PC-9 (cell line): ENCODE results near the gene CDH13. TPM values are rescaled to one million over a fixed set of nuclear protein-coding genes. Genes with fewer than 3 reads are reported as not detected.

Source experiments
- BruUV-seq: library from RNA; stranded (reverse); fragments of 400-500 nt; replicated peaks from 2 replicates; lab custom pipeline; 2021; lab: Mats Ljungman, UMichigan
- CTCF ChIA-PET: fragments of 300-600 bp; sonication (Branson Sonifier 250); formaldehyde crosslinking; loops from one replicate; lab custom pipeline; 2022; ENCODE audit warnings: antibody characterized with exemption; lab: Charles Lee
- POLR2A ChIA-PET: fragments of 300-600 bp; sonication (Branson Sonifier 250); formaldehyde crosslinking; loops from one replicate; lab custom pipeline; 2022; ENCODE audit warnings: antibody characterized with exemption; ENCODE audit not compliant: unreplicated experiment; lab: Charles Lee
- DNase-seq, 2 experiments: peaks; one replicate each; pipeline versions ENCODE4 v3.0.0 to v3.0.0-alpha.2; 2015 to 2022; ENCODE audit warnings: mixed read lengths in 1 of 2
- H2AFZ ChIP-seq: fragments of 200-600 bp; sonication (generic); 2 replicates; pipeline ENCODE4 v1.8.1; 2017; ENCODE audit warnings: antibody characterized with exemption
- H3F3A ChIP-seq: fragments of 200-600 bp; sonication (generic); 2 replicates; pipeline ENCODE4 v1.8.1; 2017; ENCODE audit warnings: antibody characterized with exemption, mild to moderate bottlenecking, low read depth; ENCODE audit not compliant: insufficient read depth
- H3K27ac ChIP-seq: fragments of 200-600 bp; sonication (generic); 2 replicates; pipeline ENCODE4 v1.6.1; 2016; ENCODE audit warnings: mixed run types
- H3K27me3 ChIP-seq: fragments of 200-600 bp; sonication (generic); 2 replicates; pipeline ENCODE4 v1.6.1; 2016; ENCODE audit warnings: low read depth, mixed run types; ENCODE audit not compliant: insufficient read depth
- H3K36me3 ChIP-seq: fragments of 200-600 bp; sonication (generic); 2 replicates; pipeline ENCODE4 v1.6.1; 2016; ENCODE audit warnings: low read depth, mixed run types
- H3K4me1 ChIP-seq: fragments of 200-600 bp; sonication (generic); replicated peaks from 2 replicates; pipeline ENCODE4 v1.6.1; 2016; ENCODE audit warnings: mixed run types; ENCODE audit not compliant: insufficient read depth
- H3K4me2 ChIP-seq: fragments of 200-600 bp; sonication (generic); 2 replicates; pipeline ENCODE4 v1.6.1; 2017; ENCODE audit warnings: mixed run types
- H3K4me3 ChIP-seq: fragments of 200-600 bp; sonication (generic); 2 replicates; pipeline ENCODE4 v1.6.1; 2016; ENCODE audit warnings: mixed run types
- H3K79me2 ChIP-seq: fragments of 200-600 bp; sonication (generic); 2 replicates; pipeline ENCODE4 v1.6.1; 2017; ENCODE audit warnings: low read depth, mixed run types
- H3K9me2 ChIP-seq: fragments of 200-600 bp; sonication (generic); 2 replicates; pipeline ENCODE4 v1.8.1; 2017; ENCODE audit warnings: mild to moderate bottlenecking; ENCODE audit not compliant: insufficient read depth
- H3K9me3 ChIP-seq: fragments of 200-600 bp; sonication (generic); 2 replicates; pipeline ENCODE4 v1.8.1; 2016; ENCODE audit warnings: low read depth; ENCODE audit not compliant: insufficient read depth
- H4K20me1 ChIP-seq: fragments of 200-600 bp; sonication (generic); 2 replicates; pipeline ENCODE4 v1.8.1; 2017; ENCODE audit not compliant: insufficient read depth
- EZH2 ChIP-seq: fragments of 200-600 bp; sonication (generic); IDR thresholded peaks from 2 replicates; pipeline ENCODE4 v1.8.0; 2017; ENCODE audit warnings: antibody characterized with exemption, low read depth
- intact Hi-C: fragments of 100-400 bp; cut with micrococcal nuclease; formaldehyde crosslinking; loops from one replicate; pipeline ENCODE4 v1.10.0; 2022; ENCODE audit not compliant: unreplicated experiment
- total RNA-seq: library from RNA; stranded (reverse); gene quantifications from 2 replicates; pipeline ENCODE4 v1.2.3, GENCODE V29; 2021
- TF ChIP-seq, protein P1 (sequence below): fragments of 200-600 bp; sonication (generic); conservative IDR thresholded peaks from 2 replicates; pipeline ENCODE4 v1.6.1; 2017; ENCODE audit warnings: mixed run types, antibody characterized with exemption, mild to moderate bottlenecking, moderate library complexity

CDH13 gene
- total RNA-seq, 1 experiment from 2014 or later: 0.24 TPM

DNA sequence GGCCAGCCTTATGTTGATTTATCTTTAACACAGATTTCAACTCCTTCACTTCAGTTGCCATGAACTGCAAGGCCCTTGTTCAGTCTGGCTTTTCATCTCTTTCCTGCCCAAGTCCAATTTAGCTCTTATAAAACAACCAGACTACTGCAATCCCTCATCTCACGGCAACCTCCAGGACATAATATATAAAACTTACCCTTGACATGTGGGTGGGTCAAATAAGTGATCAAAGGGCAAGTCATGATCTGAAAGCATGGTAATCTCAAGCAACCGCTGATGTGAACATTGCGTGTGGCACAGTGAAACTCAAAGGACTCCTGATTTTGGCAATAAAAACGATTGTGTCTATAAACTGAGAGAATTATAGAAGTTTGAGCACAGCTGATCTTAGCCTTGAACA, 364.6 kb downstream of the CDH13 start:
- intact Hi-C loops: no loop called here
- Histone ChIP-seq H3K4me2 (no peak overlapping the region), H4K20me1 (no peaks in the 10 kb centered on the region), H3K4me3 (no peak overlapping the region), H3K4me1 (no peaks in the 10 kb centered on the region), H3K9me2 (no peaks in the 10 kb centered on the region), H2AFZ (no peak overlapping the region), H3F3A (no peaks in the 10 kb centered on the region), H3K27me3 (no peaks in the 10 kb centered on the region), H3K27ac (no peak overlapping the region), H3K9me3 (no peaks in the 10 kb centered on the region), H3K36me3 (no peaks in the 10 kb centered on the region), H3K79me2 (no peaks in the 10 kb centered on the region)
- BruUV-seq: no TSS peak
- POLR2A ChIA-PET: no interaction called here
- no peak for DNase-seq
- CTCF ChIA-PET: no interaction called here
- no peak for TF ChIP-seq EZH2
- TF ChIP-seq, protein P1, sequence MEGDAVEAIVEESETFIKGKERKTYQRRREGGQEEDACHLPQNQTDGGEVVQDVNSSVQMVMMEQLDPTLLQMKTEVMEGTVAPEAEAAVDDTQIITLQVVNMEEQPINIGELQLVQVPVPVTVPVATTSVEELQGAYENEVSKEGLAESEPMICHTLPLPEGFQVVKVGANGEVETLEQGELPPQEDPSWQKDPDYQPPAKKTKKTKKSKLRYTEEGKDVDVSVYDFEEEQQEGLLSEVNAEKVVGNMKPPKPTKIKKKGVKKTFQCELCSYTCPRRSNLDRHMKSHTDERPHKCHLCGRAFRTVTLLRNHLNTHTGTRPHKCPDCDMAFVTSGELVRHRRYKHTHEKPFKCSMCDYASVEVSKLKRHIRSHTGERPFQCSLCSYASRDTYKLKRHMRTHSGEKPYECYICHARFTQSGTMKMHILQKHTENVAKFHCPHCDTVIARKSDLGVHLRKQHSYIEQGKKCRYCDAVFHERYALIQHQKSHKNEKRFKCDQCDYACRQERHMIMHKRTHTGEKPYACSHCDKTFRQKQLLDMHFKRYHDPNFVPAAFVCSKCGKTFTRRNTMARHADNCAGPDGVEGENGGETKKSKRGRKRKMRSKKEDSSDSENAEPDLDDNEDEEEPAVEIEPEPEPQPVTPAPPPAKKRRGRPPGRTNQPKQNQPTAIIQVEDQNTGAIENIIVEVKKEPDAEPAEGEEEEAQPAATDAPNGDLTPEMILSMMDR: no peak

DNA sequence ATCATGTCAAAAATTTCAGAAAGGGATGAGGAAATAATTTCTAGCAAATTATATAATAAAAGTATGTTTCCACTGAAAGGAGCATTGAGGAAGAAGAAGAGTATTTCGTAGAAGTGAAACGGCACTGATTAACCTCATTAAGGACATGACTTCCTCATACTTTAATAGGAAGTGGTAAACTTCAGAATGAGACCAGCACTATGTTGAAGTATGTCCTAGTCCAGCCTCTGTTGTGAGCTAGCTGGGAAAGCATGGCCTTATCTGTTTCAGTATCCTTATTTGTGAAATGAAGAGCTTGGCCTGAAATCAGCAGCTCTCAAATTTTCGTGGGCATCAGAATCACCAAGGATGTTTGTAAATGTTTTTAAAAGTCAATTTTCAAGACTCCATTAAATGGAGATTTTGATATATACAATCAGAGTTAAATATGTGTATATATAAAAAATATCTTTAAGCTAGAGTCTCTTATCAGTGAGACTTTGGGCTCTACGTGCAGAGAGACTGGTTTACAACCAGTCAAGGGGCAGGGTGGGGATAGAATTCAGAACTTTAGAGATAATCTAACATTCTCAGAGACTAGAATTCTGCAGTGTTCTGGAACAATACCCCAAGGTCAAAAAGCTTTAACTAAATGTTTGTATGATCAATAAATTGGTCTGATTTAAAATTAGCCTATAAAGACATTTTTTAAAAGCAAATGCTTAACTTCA, 365.4 kb downstream of the CDH13 start:
- no TSS peak for BruUV-seq
- no peaks in the 10 kb centered on the region for H3F3A ChIP-seq
- DNase-seq: no peak
- ChIA-PET POLR2A (no interaction called here), CTCF (no interaction called here)
- H3K27ac ChIP-seq: no peak overlapping the region
- intact Hi-C loops: no loop called here
- H3K4me2 ChIP-seq: no peak overlapping the region
- no peaks in the 10 kb centered on the region for H3K27me3 ChIP-seq
- no peaks in the 10 kb centered on the region for H3K36me3 ChIP-seq
- no peaks in the 10 kb centered on the region for H3K4me1 ChIP-seq
- H3K4me3 ChIP-seq: no peak overlapping the region
- H3K9me3 ChIP-seq: no peaks in the 10 kb centered on the region
- TF ChIP-seq, protein P1: no peak
- TF ChIP-seq EZH2: no peak
- H3K79me2 ChIP-seq: no peaks in the 10 kb centered on the region
- no peaks in the 10 kb centered on the region for H4K20me1 ChIP-seq
- no peaks in the 10 kb centered on the region for H3K9me2 ChIP-seq
- H2AFZ ChIP-seq: no peak overlapping the region

DNA sequence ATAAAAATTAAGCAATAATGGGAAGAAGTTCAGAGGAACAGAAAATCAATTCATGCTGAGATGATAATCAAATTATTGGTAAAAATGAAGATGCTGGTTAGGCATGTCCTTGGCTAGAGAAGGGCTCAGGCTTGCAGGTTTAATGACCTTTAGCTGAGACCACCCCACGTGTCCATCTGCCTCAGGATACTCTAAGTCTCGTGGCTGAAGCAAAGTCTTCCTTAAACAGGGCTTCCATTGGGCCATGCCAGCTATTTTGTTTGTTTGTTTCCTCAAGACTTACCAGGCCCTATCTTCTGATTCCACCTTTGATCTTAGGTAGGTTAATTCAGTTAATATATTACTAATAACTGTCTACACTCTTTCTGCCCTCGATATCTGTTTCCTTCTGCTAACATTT, 366.0 kb downstream of the CDH13 start:
- H3K79me2 ChIP-seq: no peaks in the 10 kb centered on the region
- no peaks in the 10 kb centered on the region for H4K20me1 ChIP-seq
- no peaks in the 10 kb centered on the region for H3K4me1 ChIP-seq
- H3K27me3 ChIP-seq: no peaks in the 10 kb centered on the region
- no peaks in the 10 kb centered on the region for H3F3A ChIP-seq
- CTCF ChIA-PET: no interaction called here
- no peak for TF ChIP-seq EZH2
- TF ChIP-seq, protein P1: no peak
- no peaks in the 10 kb centered on the region for H3K9me2 ChIP-seq
- H3K4me2 ChIP-seq: no peak overlapping the region
- DNase-seq: no peak
- no peak overlapping the region for H3K27ac ChIP-seq
- intact Hi-C loops: no loop called here
- no peak overlapping the region for H3K4me3 ChIP-seq
- H2AFZ ChIP-seq: no peak overlapping the region
- POLR2A ChIA-PET: no interaction called here
- no TSS peak for BruUV-seq
- no peaks in the 10 kb centered on the region for H3K36me3 ChIP-seq
- H3K9me3 ChIP-seq: no peaks in the 10 kb centered on the region
